NCI-H1048 (cell line): ENCODE measurements around the gene CNTNAP2.

Source experiments
- DNase-seq: peaks from one replicate; lab custom pipeline; 2025; lab: John Stamatoyannopoulos, UW

CNTNAP2 gene

GRCh38 chr7:148209643-148210190 lies 2093.1 kb downstream of the CNTNAP2 start:
- DNase-seq = no peak

- DNase-seq = no peak
Observed at GRCh38 chr7:148210804-148211325, 2094.3 kb downstream of the CNTNAP2 start.

- no peak for DNase-seq
Observed at GRCh38 chr7:148211740-148212151, 2095.1 kb downstream of the CNTNAP2 start.

GRCh38 chr7:148212731-148213130 lies 2096.1 kb downstream of the CNTNAP2 start:
- no peak for DNase-seq

- DNase-seq = no peak
Observed at GRCh38 chr7:148214101-148214500, 2097.5 kb downstream of the CNTNAP2 start.

- no peak for DNase-seq
Observed at GRCh38 chr7:148218603-148219002, 2102.0 kb downstream of the CNTNAP2 start.

GRCh38 chr7:148222721-148223120 lies 2106.1 kb downstream of the CNTNAP2 start:
- no peak for DNase-seq

GRCh38 chr7:148223160-148223559 lies 2106.6 kb downstream of the CNTNAP2 start:
- no peak for DNase-seq

- DNase-seq = no peak
Observed at GRCh38 chr7:148223738-148224137, 2107.1 kb downstream of the CNTNAP2 start.

- no peak for DNase-seq
Observed at GRCh38 chr7:148230296-148230695, 2113.7 kb downstream of the CNTNAP2 start.

GRCh38 chr7:148230883-148231282 lies 2114.3 kb downstream of the CNTNAP2 start:
- DNase-seq = no peak

GRCh38 chr7:148232784-148233183 lies 2116.2 kb downstream of the CNTNAP2 start:
- no peak for DNase-seq

- no peak for DNase-seq
Observed at GRCh38 chr7:148234715-148235114, 2118.1 kb downstream of the CNTNAP2 start.

GRCh38 chr7:148238761-148239325 lies 2122.2 kb downstream of the CNTNAP2 start:
- DNase-seq = no peak

GRCh38 chr7:148241700-148242293 lies 2125.2 kb downstream of the CNTNAP2 start:
- DNase-seq = no peak

- DNase-seq = no peak
Observed at GRCh38 chr7:148242294-148242821, 2125.8 kb downstream of the CNTNAP2 start.

- no peak for DNase-seq
Observed at GRCh38 chr7:148245381-148245780, 2128.8 kb downstream of the CNTNAP2 start.

GRCh38 chr7:148253629-148254028 lies 2137.0 kb downstream of the CNTNAP2 start:
- no peak for DNase-seq

GRCh38 chr7:148255333-148255732 lies 2138.7 kb downstream of the CNTNAP2 start:
- DNase-seq = no peak

GRCh38 chr7:148256433-148256832 lies 2139.8 kb downstream of the CNTNAP2 start:
- no peak for DNase-seq

GRCh38 chr7:148260599-148260998 lies 2144.0 kb downstream of the CNTNAP2 start:
- no peak for DNase-seq

GRCh38 chr7:148261523-148261922 lies 2144.9 kb downstream of the CNTNAP2 start:
- DNase-seq = no peak

GRCh38 chr7:148261996-148262688 lies 2145.5 kb downstream of the CNTNAP2 start:
- DNase-seq = no peak
